HPDE6-E6E7 (cell line): Measurements from ENCODE around the gene TMEM61.
"Not testable (repeated sequence)": the region's sequence is repeated elsewhere in the genome, so short reads cannot be mapped to it uniquely, and the experiment has no call there.

Source experiments
- DNase-seq: peaks from one replicate; pipeline ENCODE4 v3.0.0; 2011; ENCODE audit warnings: missing footprints; ENCODE audit errors: extremely low spot score

Gene TMEM61

DNA sequence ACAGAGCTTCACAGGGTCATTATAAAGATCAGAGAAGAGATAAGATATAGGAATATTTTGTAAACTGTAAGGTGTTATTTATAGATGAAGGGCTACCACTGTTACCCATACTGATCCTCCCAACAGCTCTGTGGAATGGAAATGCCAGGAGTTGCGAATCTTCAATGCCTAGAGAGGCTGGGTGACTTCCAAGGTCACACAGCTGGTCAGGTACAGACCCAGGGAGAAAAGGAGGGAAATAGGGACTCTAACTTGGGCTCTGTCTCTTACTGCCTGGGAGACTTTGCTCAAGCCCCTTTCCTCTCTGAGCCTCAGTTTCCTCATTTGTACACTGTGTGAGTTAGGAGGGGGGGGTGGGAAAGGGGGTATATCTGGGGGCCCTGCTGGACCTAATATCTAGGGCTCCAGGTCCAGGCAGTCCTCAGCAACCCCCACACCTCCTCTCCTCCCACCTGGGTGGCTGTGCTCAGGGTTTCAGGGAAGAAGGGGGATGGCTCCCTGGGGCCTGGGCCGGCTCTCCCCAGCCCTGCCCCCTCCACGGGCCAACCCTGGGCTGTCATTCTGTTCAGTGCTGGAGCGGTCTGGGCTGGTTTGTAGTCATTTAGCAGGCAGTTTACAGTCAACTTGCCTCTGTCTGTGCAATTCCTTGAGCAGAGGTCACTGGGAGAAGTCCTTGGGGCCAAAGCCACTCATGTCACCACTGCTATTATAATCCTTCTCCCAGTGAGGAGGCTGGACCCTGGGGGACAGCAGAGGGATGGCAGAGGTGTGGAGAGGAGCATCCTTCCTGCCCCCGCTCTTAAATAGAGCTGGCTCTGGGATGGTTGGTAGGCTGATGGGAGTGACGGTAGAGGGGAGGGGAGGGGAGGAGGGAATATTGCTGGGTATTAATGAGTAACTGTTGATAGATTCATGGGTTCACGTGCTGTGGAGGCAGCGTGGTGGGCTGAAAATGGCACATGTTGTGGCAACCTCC, 20.0 kb downstream of the TMEM61 start:
- no peak for DNase-seq

DNA sequence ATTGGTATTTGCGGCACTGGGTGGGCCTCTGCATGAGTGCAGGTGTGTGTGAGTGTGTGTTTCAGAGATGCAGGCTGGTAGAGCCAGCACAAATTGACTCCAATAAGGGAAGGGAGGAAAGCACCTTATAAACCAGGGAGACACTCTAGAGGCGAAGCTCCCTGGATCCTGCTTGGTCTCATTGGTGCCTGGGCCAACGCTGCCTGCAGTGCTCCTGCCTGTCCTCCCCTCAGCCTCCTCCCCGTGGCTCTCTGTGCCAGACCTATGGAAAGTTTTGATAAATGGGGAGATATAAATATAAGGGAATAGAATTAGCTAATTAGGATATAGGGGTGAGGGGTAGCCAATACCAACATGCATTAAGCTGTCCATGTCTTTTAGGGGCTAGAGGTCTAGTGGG, 20.9 kb downstream of the TMEM61 start:
- no peak for DNase-seq

DNA sequence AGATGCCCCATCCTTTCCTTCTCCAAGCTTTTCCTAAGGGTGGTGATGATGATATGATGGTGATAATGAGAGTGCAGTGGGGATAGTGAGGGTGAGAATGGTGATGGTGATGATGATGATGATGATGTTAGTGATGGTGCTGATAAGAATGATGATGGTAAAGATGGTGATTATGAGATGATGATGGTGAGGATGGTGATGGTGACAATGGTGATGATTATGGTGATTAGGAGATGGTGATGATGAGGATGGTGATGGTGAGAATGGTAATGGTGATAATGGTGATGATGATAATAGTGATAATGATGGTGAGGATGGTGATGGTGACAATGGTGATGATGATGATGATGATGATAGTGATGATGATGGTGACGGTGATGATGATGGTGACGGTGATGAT, 22.3 kb downstream of the TMEM61 start:
- no peak for DNase-seq

DNA sequence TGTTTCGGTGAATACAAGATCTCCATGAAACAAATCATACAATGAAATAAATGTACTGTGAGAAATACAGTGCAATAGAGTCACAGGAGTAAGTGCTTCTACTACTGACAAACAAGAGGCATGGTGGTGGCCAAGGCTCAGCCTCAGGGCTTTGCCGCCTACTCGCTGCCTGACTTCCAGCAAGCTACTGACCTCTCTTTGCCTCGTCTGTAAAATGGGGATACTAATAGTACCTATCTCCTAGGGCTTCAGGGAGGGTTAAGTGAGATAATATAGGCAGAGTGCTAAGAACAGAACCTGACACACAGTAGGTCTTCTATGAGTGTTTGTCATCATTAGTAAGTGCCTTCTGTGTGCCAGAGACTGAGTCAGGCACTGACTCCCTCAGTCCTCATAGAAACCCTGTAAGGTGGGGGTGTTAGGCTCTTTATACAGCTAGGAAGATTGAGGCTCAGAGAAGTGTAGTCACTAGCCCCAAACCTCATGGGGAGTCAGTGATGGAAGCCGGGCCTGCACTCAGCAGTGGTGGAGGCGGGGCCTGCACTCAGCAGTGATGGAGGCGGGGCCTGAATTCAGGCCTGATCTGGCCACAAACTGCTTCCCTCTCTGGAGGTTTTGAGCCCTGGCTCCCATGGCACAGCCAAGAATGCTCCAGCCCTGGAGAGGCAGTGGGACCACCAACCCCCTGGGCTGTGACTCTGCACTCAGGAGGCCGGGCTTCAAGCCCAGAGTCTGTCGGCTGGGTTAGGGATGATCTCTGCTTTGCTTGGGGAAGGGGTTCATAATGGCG, 25.1 kb downstream of the TMEM61 start:
- DNase-seq = no peak

DNA sequence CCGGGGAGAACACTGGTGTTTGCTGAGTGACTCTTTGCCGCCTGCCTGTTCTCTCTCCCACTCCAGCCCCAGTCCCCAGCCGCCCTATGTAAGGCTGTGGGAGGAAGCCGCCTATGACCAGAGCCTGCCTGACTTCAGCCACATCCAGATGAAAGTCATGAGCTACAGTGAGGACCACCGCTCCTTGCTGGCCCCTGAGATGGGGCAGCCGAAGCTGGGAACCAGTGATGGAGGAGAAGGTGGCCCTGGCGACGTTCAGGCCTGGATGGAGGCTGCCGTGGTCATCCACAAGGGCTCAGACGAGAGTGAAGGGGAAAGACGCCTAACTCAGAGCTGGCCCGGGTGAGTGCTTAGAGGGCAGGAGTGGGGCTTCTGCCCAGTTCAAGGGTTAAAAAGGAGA, 26.5 kb downstream of the TMEM61 start:
- DNase-seq = no peak

DNA sequence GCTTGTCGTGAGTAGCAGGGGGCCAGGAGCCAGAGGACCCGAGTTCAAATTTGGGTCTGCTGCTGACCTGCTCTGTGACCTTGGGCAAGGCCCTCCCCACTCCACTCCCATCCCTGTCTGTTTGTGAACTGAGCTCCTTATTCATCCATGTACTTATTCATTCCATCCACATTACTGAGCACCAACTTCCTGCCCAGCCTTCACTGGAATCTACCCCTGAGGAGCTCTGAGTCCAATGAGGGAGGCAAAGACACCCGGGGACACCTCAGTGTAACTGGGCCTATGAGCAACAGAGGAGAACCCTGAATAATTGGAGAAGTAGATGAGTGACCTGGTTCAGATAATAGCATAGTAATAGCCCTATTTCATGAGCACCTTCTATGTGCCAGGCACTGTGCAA, 27.2 kb downstream of the TMEM61 start:
- DNase-seq = peak; percentile 76

DNA sequence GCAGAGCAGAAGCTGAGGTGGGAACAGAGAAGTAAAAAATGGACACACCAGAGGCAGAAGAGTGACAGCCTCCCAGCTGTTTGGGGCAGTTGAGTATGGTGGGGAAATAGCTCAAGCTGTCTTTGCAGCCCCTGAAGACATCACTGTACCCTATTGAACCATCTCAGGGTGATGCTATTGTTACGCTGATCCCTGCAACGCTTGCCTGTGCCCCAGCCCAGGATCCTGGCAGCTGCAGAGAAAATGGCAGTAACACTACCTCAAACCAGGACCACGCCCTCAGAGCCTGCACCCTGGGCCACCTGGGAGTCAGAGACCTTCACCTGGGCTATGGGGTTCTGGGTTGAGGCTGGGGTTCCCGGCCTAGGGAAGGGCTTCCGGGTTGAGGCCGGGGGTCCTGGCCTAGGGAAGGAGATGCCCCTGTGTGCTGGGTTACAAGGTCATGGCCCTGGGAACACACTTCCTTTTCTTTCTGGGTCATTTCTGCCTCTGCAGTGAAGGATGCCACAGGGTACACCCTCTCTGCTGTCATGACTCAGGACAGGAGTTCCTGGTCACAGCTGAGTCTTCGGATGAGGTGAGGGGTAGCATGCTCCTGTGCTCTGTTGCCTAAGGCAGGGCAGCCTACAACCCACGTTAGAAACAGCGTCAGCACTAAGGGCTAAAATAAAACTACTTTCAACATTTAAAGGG, 29.9 kb downstream of the TMEM61 start:
- DNase-seq = no peak

DNA sequence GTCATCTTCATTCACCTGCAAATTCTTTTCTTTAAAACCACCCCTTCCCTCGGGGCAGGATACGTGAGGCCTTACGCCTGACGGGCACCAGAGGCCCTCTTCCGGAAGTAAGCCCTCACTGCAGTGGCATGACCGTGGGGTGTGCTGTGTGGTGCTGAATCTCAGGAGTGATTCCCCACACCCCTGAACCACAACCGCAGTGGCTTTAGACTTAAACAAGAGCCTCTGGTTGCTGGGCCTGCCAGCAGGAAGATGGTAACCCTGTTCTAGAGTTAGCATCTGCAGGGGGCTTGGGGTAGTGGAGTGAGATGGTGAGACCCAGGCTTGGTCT, 30.4 kb downstream of the TMEM61 start:
- DNase-seq = no peak

DNA sequence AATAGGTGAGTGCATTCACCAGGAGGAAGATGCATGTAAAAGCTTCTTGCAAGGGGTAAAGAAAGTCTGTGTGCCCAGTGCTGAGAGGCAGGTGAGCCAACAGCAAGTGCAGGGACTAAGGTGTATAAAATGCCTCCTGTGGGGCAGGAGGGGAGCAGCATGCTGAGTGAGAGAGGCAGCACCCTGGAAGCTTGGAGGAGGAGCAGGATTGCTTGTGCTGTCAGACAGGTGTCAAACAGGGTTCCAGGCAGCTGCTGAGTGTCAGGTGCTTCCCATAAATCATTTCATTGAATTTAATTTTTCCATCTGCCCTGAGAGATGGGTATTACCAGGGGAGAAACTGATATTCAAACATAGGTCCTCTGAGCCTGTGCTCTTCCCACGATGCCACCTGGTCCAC, 32.2 kb downstream of the TMEM61 start:
- no peak for DNase-seq

DNA sequence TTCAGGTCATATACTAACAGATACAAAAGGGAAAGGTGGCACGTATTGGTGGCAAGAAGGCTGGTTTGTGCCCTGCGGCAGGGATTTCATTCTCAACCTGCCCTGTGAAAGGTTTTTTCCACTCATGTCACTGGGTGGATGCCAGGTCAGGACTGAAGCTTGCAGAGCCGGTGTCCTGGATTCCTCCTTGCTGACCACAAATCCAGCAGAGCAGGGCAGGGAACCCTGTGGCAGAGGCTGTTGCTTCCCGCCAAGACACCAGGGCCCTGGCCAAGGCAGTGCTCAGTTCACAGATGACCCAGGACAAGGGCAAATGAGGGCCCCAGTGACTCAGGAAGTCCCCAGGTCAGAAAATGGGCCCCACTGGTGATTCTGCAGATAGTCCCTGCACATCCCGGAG, 34.7 kb downstream of the TMEM61 start:
- no peak for DNase-seq

DNA sequence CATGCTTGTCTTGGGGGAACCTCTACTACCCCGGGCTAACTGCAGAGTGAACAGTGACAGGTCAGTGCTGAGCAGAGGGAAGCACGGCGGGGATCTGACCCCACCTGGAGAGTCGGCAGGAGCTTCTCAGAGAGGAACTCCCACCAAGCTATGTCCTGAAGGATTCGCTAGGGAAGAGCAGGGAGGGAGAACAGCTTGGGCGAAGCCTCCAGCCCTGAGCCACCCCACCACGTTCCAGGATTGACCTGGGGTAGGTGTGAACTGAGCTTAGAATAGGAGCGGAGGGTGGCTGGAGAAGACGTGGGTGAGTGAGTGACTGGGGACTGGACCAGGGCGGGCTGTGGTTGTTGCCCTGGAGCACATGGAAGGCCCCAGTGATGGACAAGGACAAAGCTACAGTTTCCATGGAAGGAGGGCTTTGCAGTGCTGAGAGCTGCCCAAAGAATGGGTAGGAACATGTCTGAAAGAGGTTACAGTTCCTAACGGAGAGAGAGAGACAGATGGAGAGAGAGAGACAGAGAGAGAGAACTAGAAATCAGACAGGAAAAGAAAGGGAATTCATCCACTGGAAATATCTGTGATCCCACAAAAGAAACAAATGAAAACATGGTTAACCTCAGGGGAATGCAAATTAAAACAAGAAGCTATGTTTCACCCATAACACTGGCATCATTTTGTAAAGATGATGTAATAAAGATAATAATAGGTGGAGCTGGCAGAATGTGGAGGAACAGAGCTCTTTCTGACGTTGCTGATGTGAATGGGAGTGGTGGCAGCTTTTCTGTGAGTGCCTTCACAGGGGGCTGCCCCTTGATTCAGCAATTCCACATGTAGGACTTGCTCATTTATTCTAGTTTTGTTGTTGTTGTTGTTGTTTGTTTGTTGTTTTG, 35.5 kb downstream of the TMEM61 start:
- DNase-seq = no peak

DNA sequence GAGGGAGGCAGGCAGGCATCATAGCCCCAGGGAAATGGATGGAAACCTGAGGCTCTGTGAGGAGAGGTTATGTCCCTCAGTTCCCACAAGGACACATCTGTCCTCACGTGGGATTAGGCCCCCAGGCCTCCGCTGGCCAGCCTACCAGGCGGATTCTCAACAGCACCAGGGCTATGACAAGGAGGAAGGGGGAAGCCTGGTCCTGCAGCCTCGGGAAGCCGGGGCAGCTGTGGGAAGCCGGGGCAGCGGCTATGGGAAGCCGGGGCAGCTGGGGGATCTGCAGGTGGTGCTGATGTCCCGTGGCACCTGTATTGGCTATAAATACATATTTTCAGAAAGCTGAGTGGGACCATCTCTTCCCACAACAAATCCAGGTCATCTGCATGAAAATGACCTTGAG, 38.0 kb downstream of the TMEM61 start:
- DNase-seq = no peak

DNA sequence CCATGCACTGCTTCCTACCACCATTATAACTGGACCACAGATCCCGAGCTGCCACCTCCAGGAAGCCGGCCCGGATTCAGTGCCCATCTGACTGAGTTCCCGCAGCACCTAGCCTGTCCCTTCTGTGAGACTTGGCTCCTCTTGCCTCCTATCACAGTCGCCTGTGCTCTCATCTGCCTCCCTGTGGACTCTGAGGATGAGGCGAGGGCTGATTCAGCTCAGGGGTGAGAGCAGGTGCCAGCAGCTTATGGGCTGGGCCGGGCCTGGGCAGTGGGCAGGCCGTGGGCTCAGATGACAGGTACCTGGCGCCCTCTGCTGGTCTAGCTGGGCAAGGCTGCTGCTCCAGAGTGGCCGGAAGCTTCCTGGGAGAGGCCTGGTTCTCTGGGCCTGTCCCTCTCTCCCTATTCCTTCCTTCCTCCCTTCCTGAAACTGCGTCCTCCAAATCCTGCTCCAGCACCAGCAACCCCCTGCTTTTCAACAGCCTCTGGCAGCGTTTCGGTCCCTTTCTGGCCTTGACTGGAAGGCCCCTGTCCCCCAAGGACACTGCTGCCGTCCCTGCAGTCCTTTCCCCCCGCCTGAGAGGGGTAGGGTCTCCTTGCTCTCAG, 41.6 kb downstream of the TMEM61 start:
- peak; percentile 97 for DNase-seq

DNA sequence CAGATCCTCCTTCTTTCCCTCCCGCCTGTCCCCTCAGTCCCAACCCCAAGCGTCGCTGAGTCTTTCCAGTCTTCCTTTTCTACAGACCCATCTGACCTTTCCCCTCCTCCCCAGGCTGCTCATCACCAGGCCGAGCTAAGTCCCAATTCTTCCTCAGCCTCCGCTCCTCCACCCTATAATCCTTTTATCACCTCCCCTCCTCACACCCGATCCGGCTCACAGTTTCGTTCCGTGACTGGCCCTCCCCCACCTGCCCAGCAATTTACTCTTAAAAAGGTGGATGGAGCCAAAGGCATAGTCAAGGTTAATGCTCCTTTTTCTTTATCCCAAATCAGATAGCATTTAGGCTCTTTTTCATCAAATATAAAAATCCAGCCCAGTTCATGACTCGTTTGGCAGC, 43.7 kb downstream of the TMEM61 start:
- DNase-seq = not testable (repeated sequence)

DNA sequence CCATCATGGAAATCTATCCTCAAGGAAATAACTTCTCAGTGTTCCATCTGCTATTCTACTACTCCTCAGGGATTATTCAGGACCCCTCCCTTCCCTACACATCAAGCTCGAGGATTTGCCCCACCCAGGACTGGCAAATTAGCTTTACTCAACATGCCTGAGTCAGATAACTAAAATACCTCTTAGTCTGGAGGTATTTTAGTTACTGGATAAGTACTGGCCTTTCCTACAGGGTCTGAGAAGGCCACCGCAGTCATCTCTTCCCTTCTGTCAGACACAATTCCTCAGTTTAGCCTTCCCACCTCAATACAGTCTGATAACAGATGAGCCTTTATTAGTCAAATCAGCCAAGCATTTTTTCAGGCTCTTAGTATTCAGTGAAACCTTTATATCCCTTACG, 46.3 kb downstream of the TMEM61 start:
- DNase-seq = not testable (repeated sequence)

DNA sequence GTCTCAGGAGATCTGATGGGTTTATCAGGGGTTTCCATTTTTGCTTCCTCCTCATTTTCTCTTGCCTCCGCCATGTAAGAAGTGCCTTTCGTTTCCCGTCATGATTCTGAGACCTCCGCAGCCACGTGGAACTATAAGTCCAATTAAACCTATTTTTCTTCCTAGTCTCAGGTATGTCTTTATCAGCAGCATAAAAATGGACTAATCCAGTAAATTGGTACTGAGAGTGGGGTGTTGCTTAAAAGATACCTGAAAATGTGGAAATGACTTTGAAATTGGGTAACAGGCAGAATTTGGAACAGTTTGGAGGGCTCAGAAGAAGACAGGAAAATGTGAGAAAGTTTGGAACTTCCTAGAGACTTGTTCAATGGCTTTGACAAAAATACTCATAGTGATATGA, 50.7 kb downstream of the TMEM61 start:
- not testable (repeated sequence) for DNase-seq

DNA sequence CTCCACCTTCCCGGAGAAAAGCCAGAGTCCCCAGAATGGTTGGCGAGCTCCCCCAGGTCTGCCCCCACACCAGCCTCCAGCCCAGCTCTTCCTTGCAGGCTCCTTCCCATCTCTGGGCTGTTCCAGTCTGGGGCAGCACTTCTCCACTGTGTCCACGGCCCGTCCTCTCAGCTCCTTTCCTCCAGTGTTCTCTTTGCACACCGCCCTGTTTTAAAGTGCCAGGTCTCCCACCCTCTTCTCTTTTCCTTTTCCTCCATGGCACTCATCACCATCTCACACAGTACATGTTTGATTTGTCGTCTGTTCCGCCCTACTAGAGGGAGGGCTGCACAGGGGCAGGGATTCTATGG, 52.8 kb downstream of the TMEM61 start:
- no peak for DNase-seq

DNA sequence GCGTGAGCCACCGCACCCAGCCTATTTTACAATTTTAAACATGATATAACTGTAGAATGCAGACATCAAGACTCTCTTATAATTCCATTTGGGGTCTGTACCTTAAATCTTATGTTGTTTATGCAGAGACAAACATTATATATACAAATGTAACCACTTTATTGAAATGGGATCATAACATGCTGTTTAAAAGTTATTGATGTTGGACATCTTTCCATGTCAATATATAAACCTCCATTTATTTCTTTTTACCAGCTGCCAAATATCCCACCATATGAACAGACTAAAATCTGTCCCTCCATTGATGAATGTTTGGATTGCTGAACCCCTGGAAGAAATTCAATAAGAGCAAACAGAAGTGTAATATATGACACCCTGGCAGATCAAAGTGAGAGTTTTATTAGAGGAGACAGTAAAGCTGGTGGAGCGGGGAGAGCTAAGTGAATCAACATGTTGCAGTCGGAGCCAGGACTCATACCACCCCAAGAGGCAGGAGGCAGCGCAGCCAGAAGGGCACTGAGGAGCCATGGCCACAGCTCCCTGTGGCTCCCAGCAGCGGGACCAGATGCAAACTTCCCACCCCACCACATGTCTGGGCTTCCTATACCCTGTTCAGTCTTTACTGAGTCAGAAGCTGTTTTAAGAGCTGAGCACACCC, 54.2 kb downstream of the TMEM61 start:
- no peak for DNase-seq

DNA sequence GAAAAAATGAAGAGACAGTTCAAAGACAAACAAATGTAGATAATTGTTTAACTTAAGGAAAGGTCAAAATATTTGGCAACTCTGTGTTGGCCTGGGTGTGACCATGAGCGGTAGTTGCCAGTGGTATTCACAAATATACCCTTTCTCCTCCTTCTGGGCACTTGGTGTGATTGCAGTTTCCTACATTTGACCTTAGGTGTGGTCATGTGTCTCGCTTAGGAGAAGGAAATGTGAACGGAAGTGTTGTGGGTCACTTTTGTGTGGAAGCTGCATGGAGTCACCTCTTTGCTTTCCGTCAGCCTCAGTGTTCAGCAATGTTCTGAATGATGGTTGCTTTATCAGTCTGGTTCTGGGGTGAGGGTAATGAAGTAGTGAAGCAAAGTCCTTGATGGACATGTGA, 55.5 kb downstream of the TMEM61 start:
- no peak for DNase-seq

DNA sequence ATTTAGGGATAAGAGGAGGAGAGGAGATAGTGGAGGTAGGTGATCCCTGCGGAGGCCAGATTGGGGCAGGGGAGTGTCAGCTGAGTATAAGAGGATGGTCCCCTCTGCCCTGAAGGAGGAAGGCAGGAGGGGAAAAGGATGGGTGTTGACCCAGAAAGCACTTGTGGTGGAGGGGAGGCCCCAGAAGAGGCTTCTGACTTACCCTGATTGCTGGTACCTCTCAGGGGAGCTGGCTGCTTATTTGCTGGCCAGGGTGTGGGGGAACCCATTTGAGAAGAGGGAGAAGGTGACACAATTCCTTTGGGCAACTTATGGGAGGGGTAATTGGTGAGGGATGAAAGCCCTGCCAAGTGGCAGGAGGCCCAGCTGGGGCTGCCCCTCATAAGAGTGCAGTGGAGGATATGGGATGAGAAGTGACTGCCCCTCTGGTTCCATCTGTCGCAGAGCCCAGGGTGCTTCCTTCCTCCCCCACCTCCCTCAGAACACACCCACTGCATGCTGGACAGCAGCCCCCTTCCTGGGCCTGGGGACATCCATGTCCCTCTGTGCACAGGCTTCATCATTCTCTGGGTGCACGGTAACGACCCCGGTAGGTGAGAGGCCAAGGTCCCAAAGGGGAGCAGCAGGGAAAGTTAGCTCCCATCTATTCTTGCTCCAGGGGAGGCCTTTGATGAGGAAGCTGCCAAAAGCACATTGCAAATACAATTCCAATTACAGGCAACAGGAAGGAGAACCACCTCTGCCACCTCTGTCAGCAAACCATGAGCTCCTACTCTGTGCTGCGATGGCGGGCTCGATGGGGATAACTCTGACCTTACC, 57.5 kb downstream of the TMEM61 start:
- no peak for DNase-seq
